ENCODE measurements around the gene MTMR12.

MTMR12 gene

GRCh38 chr5:32190095-32190494 is 122.6 kb downstream of the MTMR12 start:
- DNase-seq (ENCODE audit: low read depth in 3 of 3), result no peak

DNA sequence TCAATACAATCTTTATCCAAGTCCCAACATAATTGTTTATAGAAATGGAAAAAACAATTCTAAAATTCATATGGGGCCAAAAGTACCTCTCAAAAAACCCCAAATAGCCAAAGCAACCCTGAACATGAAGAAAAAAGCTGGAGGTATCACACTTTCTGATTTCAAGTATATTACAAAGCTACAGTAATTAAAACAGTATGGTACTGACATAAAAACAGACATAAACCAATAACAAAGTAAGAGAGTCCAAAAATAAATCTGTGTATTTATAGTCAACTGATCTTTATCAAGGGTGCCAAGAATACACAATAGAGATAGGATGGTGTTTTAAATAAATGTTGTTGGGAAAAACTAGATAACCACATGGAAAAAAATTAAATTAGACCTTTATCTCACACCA is 125.1 kb downstream of the MTMR12 start:
- DNase-seq (ENCODE audit: low read depth in 3 of 3), result no peak

GRCh38 chr5:32182463-32183063 is 130.2 kb downstream of the MTMR12 start:
- no peak for DNase-seq (ENCODE audit: low read depth in 3 of 3)
